Measurements from ENCODE around the gene RPL12. TPM values are rescaled to one million over a fixed set of nuclear protein-coding genes. Genes with fewer than 3 reads are reported as not detected.

Gene RPL12
- polyA plus RNA-seq, 2 of the 4 experiments (the other 2 are of a cell fraction): 2,198 to 2,384 TPM

DNA sequence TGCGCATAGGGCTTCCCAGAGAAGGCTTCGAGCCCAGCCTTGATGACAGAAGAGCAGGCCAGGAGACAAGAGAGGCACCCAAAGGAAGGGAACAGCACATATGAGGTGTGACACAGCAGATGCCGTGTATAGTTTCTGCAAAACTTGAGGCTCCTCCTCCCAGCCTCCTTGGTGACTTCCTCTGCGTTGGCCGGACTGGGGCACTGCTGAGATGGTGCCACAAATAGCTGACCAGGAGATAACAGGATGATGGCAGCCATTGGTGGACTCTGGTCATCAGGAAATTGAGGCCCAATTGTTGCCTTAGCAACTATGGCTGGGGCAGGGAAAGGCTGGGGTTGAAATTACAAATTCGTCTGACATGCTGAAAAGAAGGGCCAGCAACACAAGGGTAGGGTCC, 31.9 kb downstream of the RPL12 start:
- ATAC-seq (no peak), FAIRE-seq (no peak), DNase-seq (ENCODE audit: low read depth in 1 of 2, low spot score in 1 of 2) (no peak)
- Histone ChIP-seq H3K4me1 (peaks cover 23% of the 10 kb centered on the region), H3K27ac (peak overlapping the region; percentile 70 to 91), H3K4me2 (peak overlapping the region; percentile 85), H3K9me3 (no peaks in the 10 kb centered on the region), H3K4me3 (peak overlapping the region; percentile 45)
- TF ChIP-seq FOSB (CRISPR knock-in tag; IDR thresholded peaks at IDR 0.05) (no peak), CBX2 (IDR thresholded peaks at IDR 0.05; ENCODE audit: borderline replicate concordance, low read depth) (no peak), KDM1A (IDR thresholded peaks at IDR 0.05; ENCODE audit: low read depth) (no peak), TP53 (CRISPR knock-in tag; IDR thresholded peaks at IDR 0.05) (no peak), BHLHE40 (IDR thresholded peaks at IDR 0.05; ENCODE audit: low read depth, low read length) (no peak), RNF2 (IDR thresholded peaks at IDR 0.05; ENCODE audit: borderline replicate concordance, low read depth) (no peak), ZFP36 (IDR thresholded peaks at IDR 0.05; ENCODE audit: borderline replicate concordance, partially characterized antibody) (no peak), NPAS2 (CRISPR knock-in tag; IDR thresholded peaks at IDR 0.05; ENCODE audit: borderline replicate concordance) (no peak), RFX5 (IDR thresholded peaks at IDR 0.05) (no peak), NFE2L2 (conservative IDR thresholded peaks at IDR 0.05; ENCODE audit: low read length) (no peak), CEBPB (IDR thresholded peaks at IDR 0.05) (no peak), JUN (IDR thresholded peaks at IDR 0.05) (no peak)
- TF ChIP-seq, protein P1, sequence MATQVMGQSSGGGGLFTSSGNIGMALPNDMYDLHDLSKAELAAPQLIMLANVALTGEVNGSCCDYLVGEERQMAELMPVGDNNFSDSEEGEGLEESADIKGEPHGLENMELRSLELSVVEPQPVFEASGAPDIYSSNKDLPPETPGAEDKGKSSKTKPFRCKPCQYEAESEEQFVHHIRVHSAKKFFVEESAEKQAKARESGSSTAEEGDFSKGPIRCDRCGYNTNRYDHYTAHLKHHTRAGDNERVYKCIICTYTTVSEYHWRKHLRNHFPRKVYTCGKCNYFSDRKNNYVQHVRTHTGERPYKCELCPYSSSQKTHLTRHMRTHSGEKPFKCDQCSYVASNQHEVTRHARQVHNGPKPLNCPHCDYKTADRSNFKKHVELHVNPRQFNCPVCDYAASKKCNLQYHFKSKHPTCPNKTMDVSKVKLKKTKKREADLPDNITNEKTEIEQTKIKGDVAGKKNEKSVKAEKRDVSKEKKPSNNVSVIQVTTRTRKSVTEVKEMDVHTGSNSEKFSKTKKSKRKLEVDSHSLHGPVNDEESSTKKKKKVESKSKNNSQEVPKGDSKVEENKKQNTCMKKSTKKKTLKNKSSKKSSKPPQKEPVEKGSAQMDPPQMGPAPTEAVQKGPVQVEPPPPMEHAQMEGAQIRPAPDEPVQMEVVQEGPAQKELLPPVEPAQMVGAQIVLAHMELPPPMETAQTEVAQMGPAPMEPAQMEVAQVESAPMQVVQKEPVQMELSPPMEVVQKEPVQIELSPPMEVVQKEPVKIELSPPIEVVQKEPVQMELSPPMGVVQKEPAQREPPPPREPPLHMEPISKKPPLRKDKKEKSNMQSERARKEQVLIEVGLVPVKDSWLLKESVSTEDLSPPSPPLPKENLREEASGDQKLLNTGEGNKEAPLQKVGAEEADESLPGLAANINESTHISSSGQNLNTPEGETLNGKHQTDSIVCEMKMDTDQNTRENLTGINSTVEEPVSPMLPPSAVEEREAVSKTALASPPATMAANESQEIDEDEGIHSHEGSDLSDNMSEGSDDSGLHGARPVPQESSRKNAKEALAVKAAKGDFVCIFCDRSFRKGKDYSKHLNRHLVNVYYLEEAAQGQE (IDR thresholded peaks at IDR 0.05): no peak
- TF ChIP-seq, protein P2, sequence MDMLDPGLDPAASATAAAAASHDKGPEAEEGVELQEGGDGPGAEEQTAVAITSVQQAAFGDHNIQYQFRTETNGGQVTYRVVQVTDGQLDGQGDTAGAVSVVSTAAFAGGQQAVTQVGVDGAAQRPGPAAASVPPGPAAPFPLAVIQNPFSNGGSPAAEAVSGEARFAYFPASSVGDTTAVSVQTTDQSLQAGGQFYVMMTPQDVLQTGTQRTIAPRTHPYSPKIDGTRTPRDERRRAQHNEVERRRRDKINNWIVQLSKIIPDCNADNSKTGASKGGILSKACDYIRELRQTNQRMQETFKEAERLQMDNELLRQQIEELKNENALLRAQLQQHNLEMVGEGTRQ (IDR thresholded peaks at IDR 0.05): no peak
- TF ChIP-seq, protein P3, sequence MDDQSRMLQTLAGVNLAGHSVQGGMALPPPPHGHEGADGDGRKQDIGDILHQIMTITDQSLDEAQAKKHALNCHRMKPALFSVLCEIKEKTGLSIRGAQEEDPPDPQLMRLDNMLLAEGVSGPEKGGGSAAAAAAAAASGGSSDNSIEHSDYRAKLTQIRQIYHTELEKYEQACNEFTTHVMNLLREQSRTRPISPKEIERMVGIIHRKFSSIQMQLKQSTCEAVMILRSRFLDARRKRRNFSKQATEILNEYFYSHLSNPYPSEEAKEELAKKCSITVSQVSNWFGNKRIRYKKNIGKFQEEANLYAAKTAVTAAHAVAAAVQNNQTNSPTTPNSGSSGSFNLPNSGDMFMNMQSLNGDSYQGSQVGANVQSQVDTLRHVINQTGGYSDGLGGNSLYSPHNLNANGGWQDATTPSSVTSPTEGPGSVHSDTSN (IDR thresholded peaks at IDR 0.05): no peak
- CTCF ChIA-PET: interaction anchor here (1.6 to 1.8 kb wide), 2 partner anchors 101 to 204 kb away, joined by 4 to 8 read pairs; no protein-coding TSS in a partner anchor
- WGBS (ENCODE audit: missing lambda C conversion rate): no CpG with 5 or more reads among the region's 6 CpGs
- POLR2A ChIA-PET: no interaction called here

DNA sequence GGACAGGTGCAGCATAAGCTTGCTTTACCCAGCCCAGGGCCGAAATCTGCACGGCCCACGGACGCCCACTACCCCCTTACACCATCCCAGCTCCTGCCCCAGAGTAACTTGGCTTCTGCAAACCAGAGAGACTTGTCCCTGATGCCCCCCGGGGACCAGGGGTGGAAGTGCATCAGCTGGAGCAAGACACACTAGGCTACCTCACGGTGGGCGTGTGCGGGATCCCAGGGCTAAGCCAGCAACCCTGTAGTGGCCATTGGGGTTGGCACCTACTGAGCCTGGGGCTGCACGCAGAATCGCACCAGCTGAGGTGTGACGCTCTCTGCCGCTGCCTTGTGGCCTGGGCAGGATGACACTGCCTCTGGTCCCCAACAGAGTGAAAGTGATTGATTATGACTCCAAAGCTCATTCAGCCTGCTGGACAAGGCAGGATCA, 33.2 kb downstream of the RPL12 start:
- peaks cover 23% of the 10 kb centered on the region for H3K4me1 ChIP-seq
- ChIA-PET CTCF (interaction anchor here (0.6 to 1.8 kb wide), 11 partner anchors 11 to 203 kb away, joined by 3 to 9 read pairs (median 3); no protein-coding TSS in a partner anchor), POLR2A (interaction anchor here (0.5 to 0.6 kb wide), 2 partner anchors 11 to 173 kb away, joined by 3 read pairs; no protein-coding TSS in a partner anchor)
- no peak overlapping the region for H3K27ac ChIP-seq
- TF ChIP-seq, protein P4, sequence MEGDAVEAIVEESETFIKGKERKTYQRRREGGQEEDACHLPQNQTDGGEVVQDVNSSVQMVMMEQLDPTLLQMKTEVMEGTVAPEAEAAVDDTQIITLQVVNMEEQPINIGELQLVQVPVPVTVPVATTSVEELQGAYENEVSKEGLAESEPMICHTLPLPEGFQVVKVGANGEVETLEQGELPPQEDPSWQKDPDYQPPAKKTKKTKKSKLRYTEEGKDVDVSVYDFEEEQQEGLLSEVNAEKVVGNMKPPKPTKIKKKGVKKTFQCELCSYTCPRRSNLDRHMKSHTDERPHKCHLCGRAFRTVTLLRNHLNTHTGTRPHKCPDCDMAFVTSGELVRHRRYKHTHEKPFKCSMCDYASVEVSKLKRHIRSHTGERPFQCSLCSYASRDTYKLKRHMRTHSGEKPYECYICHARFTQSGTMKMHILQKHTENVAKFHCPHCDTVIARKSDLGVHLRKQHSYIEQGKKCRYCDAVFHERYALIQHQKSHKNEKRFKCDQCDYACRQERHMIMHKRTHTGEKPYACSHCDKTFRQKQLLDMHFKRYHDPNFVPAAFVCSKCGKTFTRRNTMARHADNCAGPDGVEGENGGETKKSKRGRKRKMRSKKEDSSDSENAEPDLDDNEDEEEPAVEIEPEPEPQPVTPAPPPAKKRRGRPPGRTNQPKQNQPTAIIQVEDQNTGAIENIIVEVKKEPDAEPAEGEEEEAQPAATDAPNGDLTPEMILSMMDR (IDR thresholded peaks at IDR 0.05): peak; percentile 20; the same call in 2 of the 3 replicates
- peak in 1 of 2 experiments; percentile 16; a peak in 1 of 5 replicates for TF ChIP-seq RAD21 (conservative IDR thresholded peaks at IDR 0.05 in 1 of 2, IDR thresholded peaks at IDR 0.05 in 1 of 2)
- peak; percentile 36; the same call in 2 of the 3 replicates for TF ChIP-seq SMC3 (IDR thresholded peaks at IDR 0.05)
- TF ChIP-seq HOXB5 (CRISPR knock-in tag; IDR thresholded peaks at IDR 0.05): no peak
- DNase-seq (ENCODE audit: low read depth in 1 of 2, low spot score in 1 of 2): peak; percentile 61 to 75
- no peaks in the 10 kb centered on the region for H3K9me3 ChIP-seq
- ATAC-seq: peak; percentile 91 to 92
- no peak overlapping the region; the same call in 2 of the 3 replicates for H3K4me2 ChIP-seq
- no peak for FAIRE-seq
- 67% methylated on average over 3 of the region's 12 CpGs for WGBS (ENCODE audit: missing lambda C conversion rate)
- H3K4me3 ChIP-seq: no peak overlapping the region

Measured in A549 (cell line).